Smooth muscle cell of the pulmonary artery (primary cell): Measurements from ENCODE around the gene PALS2. TPM values are rescaled to one million over a fixed set of nuclear protein-coding genes. Genes with fewer than 3 reads are reported as not detected.

Experiments
- total RNA-seq: library from RNA; depleted of rRNA; stranded (reverse); fragments of >200 nt; gene quantifications from 2 replicates; pipeline ENCODE4 v1.2.3, GENCODE V29; 2014

Gene PALS2, protein sequence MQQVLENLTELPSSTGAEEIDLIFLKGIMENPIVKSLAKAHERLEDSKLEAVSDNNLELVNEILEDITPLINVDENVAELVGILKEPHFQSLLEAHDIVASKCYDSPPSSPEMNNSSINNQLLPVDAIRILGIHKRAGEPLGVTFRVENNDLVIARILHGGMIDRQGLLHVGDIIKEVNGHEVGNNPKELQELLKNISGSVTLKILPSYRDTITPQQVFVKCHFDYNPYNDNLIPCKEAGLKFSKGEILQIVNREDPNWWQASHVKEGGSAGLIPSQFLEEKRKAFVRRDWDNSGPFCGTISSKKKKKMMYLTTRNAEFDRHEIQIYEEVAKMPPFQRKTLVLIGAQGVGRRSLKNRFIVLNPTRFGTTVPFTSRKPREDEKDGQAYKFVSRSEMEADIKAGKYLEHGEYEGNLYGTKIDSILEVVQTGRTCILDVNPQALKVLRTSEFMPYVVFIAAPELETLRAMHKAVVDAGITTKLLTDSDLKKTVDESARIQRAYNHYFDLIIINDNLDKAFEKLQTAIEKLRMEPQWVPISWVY
- total RNA-seq = 22.5 and 24.4 TPM in 2 replicates

GRCh38 chr7:24572997-24573553, at the start of gene PALS2:
Gene PALS2, plus strand, starts transcription at chr7:24573452. Its CDS starts 50,216 bp downstream, at chr7:24623668.

Other genes with a start within 250 kb of the PALS2 start
- gene GSDME, start 184.0 kb downstream of the PALS2 start, total RNA-seq = 39.7 and 77.8 TPM in 2 replicates